ENCODE results near the gene CCNL2.

- TF ChIP-seq EZH2 (IDR thresholded peaks at IDR 0.05; ENCODE audit: borderline replicate concordance, low read depth, low read length, poor library complexity, severe bottlenecking) (no peak), CTCF (conservative IDR thresholded peaks at IDR 0.05; ENCODE audit: low read depth, low read length) (no peak)
Observed at GRCh38 chr1:1347663-1348419, 51.3 kb downstream of the CCNL2 start.
